DMS153 (cell line): ENCODE results near the gene METTL27.
"Not testable (repeated sequence)": the region's sequence is repeated elsewhere in the genome, so short reads cannot be mapped to it uniquely, and the experiment has no call there.

Source experiments
- DNase-seq: peaks from one replicate; lab custom pipeline; 2025; lab: John Stamatoyannopoulos, UW

The METTL27 gene

GRCh38 chr7:73842067-73842976 is at the start of gene METTL27:
Gene METTL27, minus strand, starts transcription at chr7:73842516. Its CDS starts 376 bp downstream, at chr7:73842140.
- DNase-seq: peak; percentile 88

GRCh38 chr7:73891178-73891885 is 49.0 kb upstream of the METTL27 start:
- no peak for DNase-seq

- no peak for DNase-seq
These were observed 48.3 kb upstream of the METTL27 start for GRCh38 chr7:73890555-73891147.

GRCh38 chr7:73888959-73889358 is 46.6 kb upstream of the METTL27 start:
- DNase-seq: no peak

- no peak for DNase-seq
These were observed 45.4 kb upstream of the METTL27 start for GRCh38 chr7:73887762-73888161.

GRCh38 chr7:73885975-73886798 is 43.9 kb upstream of the METTL27 start:
- DNase-seq: no peak

GRCh38 chr7:73885433-73885974 is 43.2 kb upstream of the METTL27 start:
- no peak for DNase-seq

GRCh38 chr7:73884867-73885422 is 42.6 kb upstream of the METTL27 start:
- not testable (repeated sequence) for DNase-seq

GRCh38 chr7:73882047-73882402 is 39.7 kb upstream of the METTL27 start:
- no peak for DNase-seq

- no peak for DNase-seq
These were observed 39.2 kb upstream of the METTL27 start for GRCh38 chr7:73881352-73882046.

GRCh38 chr7:73880755-73881328 is 38.5 kb upstream of the METTL27 start:
- DNase-seq: no peak

- no peak for DNase-seq
These were observed 37.8 kb upstream of the METTL27 start for GRCh38 chr7:73879977-73880681.

- no peak for DNase-seq
These were observed 34.7 kb upstream of the METTL27 start for GRCh38 chr7:73876973-73877372.

GRCh38 chr7:73876361-73876760 is 34.0 kb upstream of the METTL27 start:
- DNase-seq: no peak

GRCh38 chr7:73872056-73872908 is 30.0 kb upstream of the METTL27 start:
- no peak for DNase-seq

- no peak for DNase-seq
These were observed 29.1 kb upstream of the METTL27 start for GRCh38 chr7:73871163-73872011.

- DNase-seq: no peak
These were observed 27.8 kb upstream of the METTL27 start for GRCh38 chr7:73870041-73870492.
